Activated CD4-positive, alpha-beta memory T cell treated with anti-CD3 and anti-CD28 coated beads, Interleukin-2, amount 10 ng/mL, durations not matched to agents 7 days and 5 days (primary cell): Measurements from ENCODE around the gene FBXL20. TPM values are rescaled to one million over a fixed set of nuclear protein-coding genes. Genes with fewer than 3 reads are reported as not detected.

Experiments
- CTCF ChIA-PET: fragments of 350-600 bp; sonication (Branson Sonifier 250); formaldehyde crosslinking; loops from one replicate; lab custom pipeline; 2021; ENCODE audit warnings: antibody characterized with exemption, inconsistent platforms; lab: Charles Lee
- POLR2A ChIA-PET: fragments of 350-600 bp; sonication (Branson Sonifier 250); formaldehyde crosslinking; loops from one replicate; lab custom pipeline; 2021; ENCODE audit warnings: antibody characterized with exemption; lab: Charles Lee
- DNase-seq: peaks from one replicate; pipeline ENCODE4 v3.0.0-alpha.2; 2020
- H3K27ac Mint-ChIP-seq: one replicate; pipeline ENCODE4 v1.8.0; 2021; ENCODE audit warnings: mild to moderate bottlenecking, mixed read lengths
- H3K27me3 Mint-ChIP-seq: one replicate; pipeline ENCODE4 v1.8.0; 2021; ENCODE audit warnings: mixed read lengths
- H3K36me3 Mint-ChIP-seq: one replicate; pipeline ENCODE4 v1.8.0; 2021; ENCODE audit warnings: low read depth, mixed read lengths
- H3K4me1 Mint-ChIP-seq: one replicate; pipeline ENCODE4 v1.8.0; 2021; ENCODE audit warnings: mixed read lengths
- H3K4me3 Mint-ChIP-seq: one replicate; pipeline ENCODE4 v1.8.0; 2021; ENCODE audit warnings: mild to moderate bottlenecking, mixed read lengths
- H3K9me3 Mint-ChIP-seq: one replicate; pipeline ENCODE4 v1.8.0; 2021; ENCODE audit warnings: mixed read lengths
- total RNA-seq, 2 experiments: library from RNA; stranded (reverse); gene quantifications; one replicate each; pipeline ENCODE4 v1.2.3, GENCODE V29; 2021

Gene FBXL20
- total RNA-seq, 2 experiments from 2014 or later, result 17.5 to 18.4 TPM

GRCh38 chr17:39236981-39237441 is 164.4 kb downstream of the FBXL20 start:
- no peaks in the 10 kb centered on the region for H3K9me3 Mint-ChIP-seq
- CTCF ChIA-PET, result interaction anchor here (0.6 to 20.4 kb wide), 10 partner anchors 8 to 254 kb away, joined by 3 to 208 read pairs (median 5); partner anchors contain the start of gene RPL19

DNA sequence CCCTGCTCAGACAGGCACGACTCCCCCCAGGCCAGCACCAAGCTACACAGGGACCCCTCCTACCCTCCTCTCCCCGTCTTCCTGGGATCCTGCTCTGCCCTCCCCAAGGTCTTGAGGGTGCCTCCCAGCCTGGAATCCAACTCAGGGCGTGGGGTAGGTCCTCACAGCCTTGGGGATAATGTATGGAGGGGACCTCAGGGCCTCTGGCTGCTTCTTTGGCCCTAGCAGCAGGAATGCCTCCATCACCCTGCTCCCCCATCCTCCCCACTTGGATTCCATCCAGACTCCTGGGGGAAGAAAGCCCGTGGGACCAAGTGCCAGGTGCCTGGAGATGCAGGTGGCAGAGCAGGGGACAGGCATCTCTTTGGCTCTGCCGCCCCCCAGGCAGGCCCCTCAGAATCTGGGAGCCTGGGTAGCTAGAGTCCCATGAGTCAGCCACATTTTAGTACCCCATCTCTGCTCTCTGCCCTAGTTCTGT is 164.9 kb downstream of the FBXL20 start:
- H3K27ac Mint-ChIP-seq, result no peak overlapping the region
- peaks cover 28% of the 10 kb centered on the region for H3K4me1 Mint-ChIP-seq
- POLR2A ChIA-PET, result interaction anchor here (0.6 to 4.1 kb wide), 4 partner anchors 8 to 40 kb away, joined by 3 to 22 read pairs (median 16); partner anchors contain the start of gene RPL19
- CTCF ChIA-PET, result interaction anchor here (0.6 to 20.4 kb wide), 16 partner anchors 9 to 253 kb away, joined by 3 to 208 read pairs (median 4); partner anchors contain the start of genes ARL5C, RPL19 and STAC2
- peaks cover 9% of the 10 kb centered on the region for H3K27me3 Mint-ChIP-seq
- H3K4me3 Mint-ChIP-seq, result no peak overlapping the region
- DNase-seq, result no peak
- no peaks in the 10 kb centered on the region for H3K36me3 Mint-ChIP-seq
- H3K9me3 Mint-ChIP-seq, result no peaks in the 10 kb centered on the region

More at GRCh38 chr17:39236981-39237441, 164.4 kb downstream of the FBXL20 start:
- H3K27me3 Mint-ChIP-seq, result peaks cover 4% of the 10 kb centered on the region
- H3K27ac Mint-ChIP-seq, result no peak overlapping the region
- H3K36me3 Mint-ChIP-seq, result no peaks in the 10 kb centered on the region
- DNase-seq, result no peak
- POLR2A ChIA-PET, result interaction anchor here (0.6 to 4.1 kb wide), 4 partner anchors 8 to 40 kb away, joined by 3 to 22 read pairs (median 16); partner anchors contain the start of gene RPL19
- H3K4me1 Mint-ChIP-seq, result peaks cover 23% of the 10 kb centered on the region
- H3K4me3 Mint-ChIP-seq, result no peak overlapping the region

DNA sequence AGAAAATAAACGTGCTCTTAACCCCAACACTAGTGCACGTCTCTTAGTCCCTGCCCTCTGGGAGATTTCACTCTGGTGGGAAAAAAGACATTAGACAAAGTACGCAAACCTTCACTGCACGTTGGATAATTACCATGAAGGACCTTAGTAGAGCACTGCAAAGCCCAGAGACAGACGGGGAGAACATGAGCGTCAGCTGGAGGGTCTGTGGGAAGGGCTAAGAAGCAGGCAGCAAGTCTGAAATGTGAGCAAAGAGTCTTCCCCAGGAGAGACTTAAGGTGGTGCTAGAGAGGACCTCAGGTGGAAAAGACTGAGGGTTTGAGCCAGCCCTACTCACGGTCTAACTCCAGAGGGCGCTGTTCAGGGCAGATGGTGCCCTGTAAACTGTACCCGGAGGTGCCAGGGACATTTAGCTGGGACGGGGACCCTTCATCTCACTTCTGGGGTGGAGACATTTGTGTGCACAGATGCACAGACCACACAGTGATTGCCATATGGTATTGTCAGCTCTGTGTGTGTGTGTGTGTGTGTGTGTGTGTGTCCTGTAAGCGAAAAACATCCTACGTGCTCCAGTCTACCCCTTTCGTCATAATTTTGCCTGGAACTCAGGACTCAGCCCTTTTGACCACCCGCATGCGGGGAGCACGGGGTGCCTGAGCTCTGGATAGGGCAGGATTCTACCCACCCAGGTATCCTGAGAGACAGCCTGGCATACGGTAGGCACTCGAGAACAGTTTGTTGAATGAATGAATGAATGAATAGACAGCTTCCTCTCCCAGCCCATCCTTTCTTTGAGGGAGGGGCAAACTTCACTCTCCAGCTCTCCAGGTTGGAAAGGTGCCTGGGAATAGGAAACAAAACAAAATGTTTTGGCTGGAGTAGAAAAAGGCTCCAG is 165.6 kb downstream of the FBXL20 start:
- ChIA-PET CTCF (interaction anchor here (0.6 to 20.4 kb wide), 26 partner anchors 8 to 479 kb away, joined by 3 to 208 read pairs (median 4); partner anchors contain the start of genes ARL5C, RPL19, RPL23 and STAC2), POLR2A (interaction anchor here (2.4 to 4.1 kb wide), 3 partner anchors 9 to 36 kb away, joined by 10 to 22 read pairs (median 22); partner anchors contain the start of gene RPL19)
- Mint-ChIP-seq H3K27me3 (peaks cover 9% of the 10 kb centered on the region), H3K36me3 (no peaks in the 10 kb centered on the region), H3K4me1 (peaks cover 28% of the 10 kb centered on the region), H3K4me3 (no peak overlapping the region), H3K27ac (no peak overlapping the region), H3K9me3 (no peaks in the 10 kb centered on the region)
- peak; percentile 72 for DNase-seq

DNA sequence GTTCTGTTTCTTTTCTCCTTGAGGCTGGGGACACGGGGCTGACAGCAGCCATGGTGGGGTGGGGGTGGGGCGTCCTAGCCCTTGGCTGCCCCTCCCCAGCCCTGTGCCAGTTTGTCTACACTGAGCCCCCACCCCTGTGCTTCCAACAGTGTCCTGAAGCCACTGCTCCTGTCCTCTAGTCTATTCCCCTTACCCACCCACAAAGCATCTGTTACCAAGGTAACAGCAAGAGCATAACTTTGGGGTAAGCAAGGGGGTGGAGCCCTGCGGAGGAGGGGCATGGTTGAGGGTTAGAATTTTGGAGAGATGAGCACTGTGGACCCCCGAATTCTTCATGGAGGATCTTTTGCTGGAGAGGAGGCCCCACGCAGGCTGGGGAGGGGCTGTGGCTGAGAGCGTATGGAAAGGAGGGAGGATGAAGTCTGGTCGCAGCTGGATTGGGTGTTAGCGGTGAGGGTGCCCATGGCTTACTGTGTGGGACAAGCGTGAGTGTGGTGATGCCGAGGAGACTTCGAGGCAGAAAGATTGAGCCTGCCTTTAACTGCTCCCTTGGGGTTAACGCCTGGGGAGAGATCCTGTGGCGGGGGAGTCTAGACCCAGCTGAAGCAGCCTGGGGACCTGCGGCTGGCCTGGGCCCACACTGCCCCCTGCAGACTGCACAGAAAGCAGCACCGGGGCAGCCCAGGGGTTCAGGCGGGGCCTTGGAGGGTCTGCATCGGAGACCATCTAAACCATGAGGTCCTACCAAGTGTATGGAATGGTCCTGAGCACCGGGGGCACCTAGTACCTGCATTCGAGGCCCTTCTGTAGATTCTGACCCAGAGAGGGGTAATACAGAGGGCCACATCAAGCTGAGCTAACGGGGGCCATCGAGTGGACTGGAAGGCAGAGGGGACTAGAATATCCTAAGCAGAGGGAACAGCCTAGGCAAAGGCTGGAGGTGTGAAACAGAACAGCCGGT is 169.6 kb downstream of the FBXL20 start:
- DNase-seq, result peak; percentile 54
- no peak overlapping the region for H3K4me3 Mint-ChIP-seq
- H3K4me1 Mint-ChIP-seq, result peaks cover 9% of the 10 kb centered on the region
- H3K27me3 Mint-ChIP-seq, result peaks cover 26% of the 10 kb centered on the region
- ChIA-PET CTCF (interaction anchor here (0.7 to 20.4 kb wide), 18 partner anchors 10 to 249 kb away, joined by 3 to 208 read pairs (median 4); partner anchors contain the start of gene RPL19), POLR2A (interaction anchor here (1.1 to 1.9 kb wide), 2 partner anchors 25 to 32 kb away, joined by 5 to 7 read pairs; partner anchors contain the start of gene RPL19)
- no peak overlapping the region for H3K27ac Mint-ChIP-seq
- no peaks in the 10 kb centered on the region for H3K36me3 Mint-ChIP-seq
- H3K9me3 Mint-ChIP-seq, result no peaks in the 10 kb centered on the region

DNA sequence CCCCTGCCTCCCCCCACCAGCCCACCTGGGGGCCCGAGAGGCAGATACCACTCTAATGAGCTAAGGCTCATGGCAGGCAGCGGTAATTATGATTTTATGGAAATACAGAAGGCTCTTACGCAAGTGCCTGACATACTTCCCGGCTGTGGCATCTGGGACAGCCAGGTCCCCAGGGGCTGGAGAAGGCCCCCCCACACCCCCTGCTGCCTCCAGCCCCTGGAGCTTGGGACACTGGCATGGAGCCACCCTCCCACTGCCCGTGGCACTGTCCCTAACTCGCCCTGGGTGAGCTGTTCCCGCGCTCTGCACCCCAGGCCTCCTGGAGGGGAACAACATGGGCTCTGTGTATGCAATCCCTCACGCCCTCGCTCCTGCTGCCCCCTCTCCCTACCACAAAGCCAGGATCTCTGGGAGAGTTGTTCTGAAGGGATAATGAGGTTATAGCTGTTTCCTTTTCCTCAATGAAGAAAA is 170.3 kb downstream of the FBXL20 start:
- H3K4me1 Mint-ChIP-seq, result peaks cover 10% of the 10 kb centered on the region
- H3K27ac Mint-ChIP-seq, result no peak overlapping the region
- POLR2A ChIA-PET, result interaction anchor here (1.1 to 1.9 kb wide), 2 partner anchors 24 to 31 kb away, joined by 5 to 7 read pairs; partner anchors contain the start of gene RPL19
- CTCF ChIA-PET, result interaction anchor here (0.7 to 20.4 kb wide), 12 partner anchors 8 to 248 kb away, joined by 3 to 208 read pairs (median 8); no protein-coding TSS in a partner anchor
- no peak for DNase-seq
- peaks cover 29% of the 10 kb centered on the region for H3K27me3 Mint-ChIP-seq
- H3K4me3 Mint-ChIP-seq, result no peak overlapping the region
- no peaks in the 10 kb centered on the region for H3K9me3 Mint-ChIP-seq
- H3K36me3 Mint-ChIP-seq, result no peaks in the 10 kb centered on the region

DNA sequence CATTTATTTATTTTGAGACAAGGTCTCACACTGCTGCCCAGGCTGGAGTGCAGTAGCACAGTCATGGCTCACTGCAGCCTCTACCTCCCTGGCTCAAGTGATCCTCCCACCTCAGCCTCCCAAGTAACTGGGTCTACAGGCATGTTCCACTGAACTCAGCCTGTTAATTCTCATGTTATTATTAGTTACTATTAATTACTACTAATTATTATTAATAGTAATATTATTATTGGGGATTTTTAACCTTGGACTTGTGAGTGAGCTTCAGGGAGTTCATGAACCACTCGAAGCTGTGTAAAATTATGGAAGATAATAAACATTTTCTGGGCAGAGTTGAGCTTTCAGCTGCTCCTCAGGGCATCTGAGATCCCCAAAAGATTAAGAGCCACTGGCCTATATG is 171.1 kb downstream of the FBXL20 start:
- Mint-ChIP-seq H3K36me3 (no peaks in the 10 kb centered on the region), H3K27ac (no peak overlapping the region), H3K9me3 (no peaks in the 10 kb centered on the region), H3K4me3 (no peak overlapping the region), H3K27me3 (peaks cover 33% of the 10 kb centered on the region), H3K4me1 (peaks cover 10% of the 10 kb centered on the region)
- CTCF ChIA-PET, result interaction anchor here (0.9 to 20.4 kb wide), 5 partner anchors 8 to 24 kb away, joined by 3 to 208 read pairs (median 7); no protein-coding TSS in a partner anchor
- POLR2A ChIA-PET, result interaction anchor here (0.9 to 1.9 kb wide), 2 partner anchors 11 to 30 kb away, joined by 3 to 7 read pairs; partner anchors contain the start of gene RPL19
- DNase-seq, result no peak

- Mint-ChIP-seq H3K4me1 (peaks cover 11% of the 10 kb centered on the region), H3K27ac (no peak overlapping the region), H3K9me3 (no peaks in the 10 kb centered on the region), H3K27me3 (peaks cover 35% of the 10 kb centered on the region), H3K4me3 (no peak overlapping the region), H3K36me3 (no peaks in the 10 kb centered on the region)
- no peak for DNase-seq
- ChIA-PET CTCF (interaction anchor here (1.9 to 20.4 kb wide), 2 partner anchors 9 to 23 kb away, joined by 7 to 208 read pairs; no protein-coding TSS in a partner anchor), POLR2A (interaction anchor here (1.9 kb wide), 1 partner anchor 29 kb away, joined by 7 read pairs; the partner anchor contains the start of gene RPL19)
These were observed 172.0 kb downstream of the FBXL20 start for GRCh38 chr17:39229274-39229913.

DNA sequence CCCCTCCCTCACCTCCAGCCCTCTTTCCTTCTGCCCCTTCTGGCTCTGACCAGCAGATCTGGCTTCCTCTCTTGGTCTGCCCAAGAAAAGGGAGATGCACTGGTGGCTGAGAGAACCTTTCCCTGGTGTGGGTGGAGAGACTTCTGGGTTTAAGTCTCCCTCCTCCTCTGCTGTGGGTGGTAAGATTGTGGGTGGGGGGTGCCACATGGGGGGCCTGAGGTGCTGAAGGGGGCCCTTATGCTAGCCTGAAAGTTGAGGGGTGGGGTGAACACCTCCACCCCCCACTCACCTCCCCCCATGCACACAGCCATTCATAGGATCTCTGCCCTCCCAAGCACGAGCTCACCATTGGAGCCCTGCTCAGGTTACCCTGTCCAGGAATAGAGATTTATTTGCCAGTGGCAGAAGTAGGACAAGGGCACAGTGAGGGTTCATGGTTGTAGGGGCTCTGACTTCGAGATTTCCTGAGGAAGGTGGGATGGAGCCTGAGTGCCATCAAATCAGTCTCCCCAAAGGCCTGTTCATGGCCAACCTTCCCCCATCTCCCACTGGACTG is 174.0 kb downstream of the FBXL20 start:
- no peak overlapping the region for H3K4me3 Mint-ChIP-seq
- H3K4me1 Mint-ChIP-seq, result peaks cover 11% of the 10 kb centered on the region
- CTCF ChIA-PET, result interaction anchor here (1.1 kb wide), 1 partner anchor 9 kb away, joined by 3 read pairs; no protein-coding TSS in a partner anchor
- no peaks in the 10 kb centered on the region for H3K36me3 Mint-ChIP-seq
- H3K27me3 Mint-ChIP-seq, result peaks cover 54% of the 10 kb centered on the region
- H3K9me3 Mint-ChIP-seq, result no peaks in the 10 kb centered on the region
- POLR2A ChIA-PET, result interaction anchor here (0.7 to 1.4 kb wide), 2 partner anchors 13 to 18 kb away, joined by 3 read pairs; no protein-coding TSS in a partner anchor
- H3K27ac Mint-ChIP-seq, result no peak overlapping the region
- DNase-seq, result no peak

- Mint-ChIP-seq H3K9me3 (no peaks in the 10 kb centered on the region), H3K36me3 (no peaks in the 10 kb centered on the region), H3K4me1 (peaks cover 7% of the 10 kb centered on the region), H3K27ac (no peak overlapping the region), H3K4me3 (no peak overlapping the region), H3K27me3 (peaks cover 46% of the 10 kb centered on the region)
- ChIA-PET POLR2A (interaction anchor here (1.4 kb wide), 1 partner anchor 12 kb away, joined by 3 read pairs; no protein-coding TSS in a partner anchor), CTCF (interaction anchor here (1.2 kb wide), 1 partner anchor 10 kb away, joined by 3 read pairs; no protein-coding TSS in a partner anchor)
- DNase-seq, result no peak
These were observed 175.3 kb downstream of the FBXL20 start for GRCh38 chr17:39225959-39226683.

DNA sequence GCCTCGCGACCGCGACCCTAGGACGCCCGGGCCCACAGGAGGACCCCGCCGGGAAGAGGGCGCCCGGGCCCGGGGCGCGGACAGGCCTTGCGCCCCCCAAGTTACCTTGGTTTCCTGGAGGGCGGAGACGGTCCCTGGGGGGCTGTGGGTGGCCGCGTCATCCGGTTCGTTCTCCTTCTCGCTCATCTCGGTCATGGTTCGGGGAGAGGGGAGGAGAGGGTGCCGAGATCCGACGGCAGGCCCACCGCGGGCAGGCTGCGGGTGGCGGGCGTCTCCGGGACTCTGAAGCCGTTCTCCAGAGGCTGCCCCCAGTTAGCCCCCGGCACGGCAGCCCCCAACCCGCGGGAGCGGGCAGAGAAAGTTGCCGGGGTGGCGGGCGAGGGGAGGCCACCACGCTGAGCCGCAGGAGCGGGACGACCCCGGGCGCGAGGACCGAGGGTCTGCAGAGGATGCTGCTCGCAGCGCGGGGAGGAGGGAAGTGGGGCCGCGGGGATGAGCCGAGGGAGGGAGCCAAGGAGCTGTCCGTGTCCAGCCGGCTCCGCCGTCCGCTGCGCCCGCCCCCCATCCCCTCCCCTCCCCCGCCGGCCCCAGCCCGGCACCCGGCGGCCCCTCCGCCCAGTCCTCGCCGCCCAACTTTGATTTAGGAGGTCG is 176.0 kb downstream of the FBXL20 start, which contains the start of gene STAC2:
TSS of gene STAC2 (minus strand) at position 638 of the 651 bp plus-strand sequence. CDS start at position 195, 443 bp downstream.
- peaks cover 46% of the 10 kb centered on the region for H3K27me3 Mint-ChIP-seq
- H3K27ac Mint-ChIP-seq, result no peak within 1 kb of the TSS
- H3K4me1 Mint-ChIP-seq, result peaks cover 7% of the 10 kb centered on the region
- POLR2A ChIA-PET, result no interaction called here
- H3K9me3 Mint-ChIP-seq, result no peaks in the 10 kb centered on the region
- no peak for DNase-seq
- no peak within 1 kb of the TSS for H3K4me3 Mint-ChIP-seq
- CTCF ChIA-PET, result interaction anchor here (1.2 kb wide), 1 partner anchor 10 kb away, joined by 3 read pairs; no protein-coding TSS in a partner anchor
- no peaks in the 10 kb centered on the region for H3K36me3 Mint-ChIP-seq
